UCSD-AML1 (cell line): ENCODE measurements around the gene PRDM1.
"Not testable (repeated sequence)": the region's sequence is repeated elsewhere in the genome, so short reads cannot be mapped to it uniquely, and the experiment has no call there.

Experiments used
- DNase-seq: peaks from one replicate; lab custom pipeline; 2025; ENCODE audit not compliant: unreplicated experiment; lab: John Stamatoyannopoulos, UW

PRDM1 gene

DNA sequence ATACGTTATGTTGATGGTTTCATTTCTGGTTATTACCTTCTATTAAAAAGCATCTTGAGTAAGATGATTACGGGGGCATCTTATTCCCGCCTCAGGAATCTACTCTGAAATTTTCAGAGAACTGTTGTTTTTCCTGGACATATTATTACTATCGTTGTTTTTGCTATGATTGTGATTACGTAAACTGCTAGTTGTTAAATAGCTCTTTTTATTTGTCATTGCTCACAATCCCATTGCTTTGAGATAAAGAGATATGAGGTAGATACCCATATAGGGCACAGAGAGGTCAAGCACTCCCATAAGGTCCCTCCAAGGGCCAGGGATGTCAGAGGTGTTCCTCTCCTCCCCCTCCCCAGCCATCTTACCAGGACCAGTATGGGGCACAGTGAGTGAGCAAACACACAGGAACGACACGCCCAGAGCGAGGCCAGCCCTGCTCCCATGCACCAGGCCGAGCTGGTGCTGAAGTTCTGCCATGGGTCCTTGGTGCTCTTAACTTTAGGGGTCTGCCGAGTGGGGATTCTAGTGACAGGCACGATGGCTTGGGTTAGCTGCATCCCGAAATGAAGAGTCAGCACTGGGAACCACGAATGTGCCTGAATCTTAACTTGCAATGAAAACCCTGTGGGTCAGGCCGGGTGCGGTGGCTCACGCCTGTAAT, 49.9 kb downstream of the PRDM1 start:
- no peak for DNase-seq

DNA sequence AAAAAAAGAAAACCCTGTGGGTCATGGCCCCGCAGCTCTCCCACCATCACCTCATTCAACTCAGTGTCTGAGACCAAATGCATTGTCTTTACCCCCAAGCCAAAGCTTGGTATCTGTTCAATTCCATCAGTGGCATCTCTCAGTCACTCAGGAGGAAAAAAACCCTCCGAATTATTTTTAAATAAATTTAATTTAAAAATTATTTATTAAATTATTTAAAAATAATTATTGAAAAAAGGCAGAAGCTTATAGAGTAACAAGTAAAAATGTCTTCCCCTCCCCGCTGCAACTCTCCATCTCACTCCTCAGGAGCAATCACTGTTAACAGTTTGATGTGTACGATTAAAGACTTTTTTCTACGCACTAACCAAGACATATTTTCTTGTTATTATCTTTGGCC, 50.7 kb downstream of the PRDM1 start:
- no peak for DNase-seq

DNA sequence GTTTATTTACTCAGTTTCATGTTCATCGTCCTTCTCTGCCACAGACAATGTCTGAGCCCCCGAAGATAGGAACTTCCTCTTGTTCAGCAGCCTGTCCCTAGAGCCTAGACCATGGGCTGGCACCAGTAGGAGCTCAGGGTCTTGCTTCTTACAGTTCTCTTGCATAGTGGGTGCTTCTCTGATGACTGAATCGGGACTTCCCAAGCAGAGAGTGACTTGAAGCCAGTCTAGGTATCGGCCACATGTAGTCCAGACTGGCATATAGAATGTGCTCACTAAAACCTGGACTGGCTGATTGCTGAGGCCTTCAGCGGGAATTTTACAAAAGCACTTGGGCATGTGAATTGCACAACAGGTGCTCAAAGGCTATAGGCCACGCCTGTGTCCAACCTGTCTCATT, 52.0 kb downstream of the PRDM1 start:
- DNase-seq, result no peak

DNA sequence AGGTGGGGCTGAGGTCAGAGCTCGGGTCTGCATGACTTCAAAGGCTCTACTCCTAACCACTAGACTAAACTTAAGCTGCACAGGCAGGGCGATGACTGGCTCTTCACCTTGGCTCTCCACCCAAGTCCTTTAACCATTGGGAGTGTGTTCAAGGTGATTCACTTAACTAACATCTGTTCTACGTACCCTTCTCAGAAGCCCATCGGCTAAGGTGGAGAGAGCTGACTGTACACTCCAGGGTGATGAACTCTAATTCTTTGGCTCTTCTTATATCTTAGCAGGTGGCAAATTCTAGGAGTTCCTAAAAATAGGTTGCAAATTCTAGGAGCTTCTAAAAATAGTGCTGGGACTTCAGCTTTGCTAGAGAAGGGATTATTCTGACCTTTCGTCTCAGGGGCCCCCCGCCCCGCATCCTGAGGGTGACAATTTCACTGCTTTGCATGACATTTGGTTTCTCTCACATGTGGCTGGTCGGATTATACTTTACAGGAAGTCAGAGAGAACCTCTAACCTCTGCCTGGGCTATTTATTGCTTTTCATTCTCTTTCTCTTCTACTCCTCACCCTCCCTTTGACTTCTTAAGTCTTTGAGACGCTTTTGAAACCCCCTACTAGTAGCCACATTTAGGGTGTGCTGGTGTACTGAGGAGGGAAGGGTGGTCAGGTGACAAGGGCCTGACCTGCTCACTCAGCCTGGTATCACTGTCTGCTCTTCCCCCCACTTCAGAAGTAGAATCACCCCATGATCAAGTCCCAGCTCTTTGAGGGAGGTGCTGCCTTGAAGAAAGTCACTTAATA, 55.5 kb downstream of the PRDM1 start:
- DNase-seq, result peak; percentile 17

- DNase-seq, result no peak
Observed at GRCh38 chr6:106142876-106143431, 56.8 kb downstream of the PRDM1 start.

GRCh38 chr6:106143665-106144064, 57.5 kb downstream of the PRDM1 start:
- no peak for DNase-seq

GRCh38 chr6:106145144-106145543, 59.0 kb downstream of the PRDM1 start:
- DNase-seq, result no peak

DNA sequence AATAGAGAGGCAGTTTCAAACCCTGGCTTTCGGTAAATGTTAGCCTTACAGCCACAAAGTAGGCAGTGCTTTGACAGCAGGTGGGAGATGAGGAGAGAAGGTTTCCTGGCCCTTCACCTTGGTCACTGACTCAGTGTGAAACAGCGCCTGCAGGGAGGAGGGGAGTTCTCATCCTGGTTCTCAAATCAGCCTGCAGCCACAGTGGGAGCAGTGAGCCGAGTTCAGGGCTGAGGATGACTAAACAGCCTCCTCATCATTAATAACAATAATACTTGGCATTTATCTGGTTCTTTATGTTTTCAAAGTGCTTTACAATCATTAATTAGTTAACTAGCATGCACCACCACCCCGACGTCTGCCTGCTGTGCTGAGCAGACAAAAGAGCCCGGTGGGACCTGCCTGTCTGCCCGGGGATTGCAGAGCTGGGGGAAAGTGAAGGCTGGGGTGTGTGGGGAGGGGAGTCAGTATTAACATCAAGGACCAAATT, 59.6 kb downstream of the PRDM1 start:
- DNase-seq, result no peak

GRCh38 chr6:106146852-106147351, 60.8 kb downstream of the PRDM1 start:
- DNase-seq, result no peak

GRCh38 chr6:106147476-106147875, 61.3 kb downstream of the PRDM1 start:
- DNase-seq, result no peak

DNA sequence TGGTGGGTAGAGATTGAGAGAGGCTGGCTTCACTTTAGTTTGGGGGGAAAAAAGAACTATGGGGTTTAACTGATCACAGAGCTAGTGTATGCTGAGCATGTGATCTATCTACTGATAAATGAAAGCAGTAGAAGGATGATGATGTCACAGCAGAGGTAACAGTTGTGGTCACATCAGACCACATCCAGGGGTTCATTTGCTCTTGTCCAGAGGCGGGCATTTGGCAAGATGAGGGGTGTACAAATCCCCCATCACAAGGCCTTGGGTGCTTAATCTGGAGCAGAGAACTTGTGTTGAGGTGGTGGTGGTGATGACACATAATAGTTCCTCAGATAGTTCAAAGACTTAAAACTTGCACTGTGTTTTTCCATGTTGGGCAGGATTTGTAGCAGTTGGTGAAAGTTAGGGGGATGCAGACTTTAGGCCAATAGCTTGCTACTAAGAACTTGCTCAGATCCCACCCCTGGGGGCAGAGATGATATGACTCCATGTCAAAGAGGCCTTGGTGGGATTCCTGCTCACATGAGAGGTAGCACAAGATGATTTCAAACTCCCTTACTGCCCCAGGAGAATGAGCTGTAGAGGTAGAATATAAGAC, 63.4 kb downstream of the PRDM1 start:
- no peak for DNase-seq

DNA sequence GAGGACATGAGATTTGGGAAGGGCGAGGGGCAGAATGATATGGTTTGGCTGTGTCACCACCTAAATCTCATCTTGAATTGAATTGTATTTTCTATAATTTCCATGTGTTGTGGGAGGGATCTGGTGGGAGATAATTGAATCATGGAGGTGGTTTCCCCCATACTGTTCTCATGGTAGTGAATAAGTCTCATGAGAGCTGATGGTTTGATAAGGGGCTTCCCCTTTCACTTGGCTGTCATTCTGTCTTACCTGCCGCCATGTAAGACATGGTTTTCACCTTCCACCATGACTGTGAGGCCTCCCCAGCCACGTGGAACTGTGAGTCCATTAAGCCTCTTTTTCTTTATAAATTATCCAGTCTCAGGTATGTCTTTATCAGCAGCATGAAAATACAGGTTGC, 66.3 kb downstream of the PRDM1 start:
- not testable (repeated sequence) for DNase-seq

GRCh38 chr6:106152952-106153351, 66.8 kb downstream of the PRDM1 start:
- DNase-seq, result no peak

DNA sequence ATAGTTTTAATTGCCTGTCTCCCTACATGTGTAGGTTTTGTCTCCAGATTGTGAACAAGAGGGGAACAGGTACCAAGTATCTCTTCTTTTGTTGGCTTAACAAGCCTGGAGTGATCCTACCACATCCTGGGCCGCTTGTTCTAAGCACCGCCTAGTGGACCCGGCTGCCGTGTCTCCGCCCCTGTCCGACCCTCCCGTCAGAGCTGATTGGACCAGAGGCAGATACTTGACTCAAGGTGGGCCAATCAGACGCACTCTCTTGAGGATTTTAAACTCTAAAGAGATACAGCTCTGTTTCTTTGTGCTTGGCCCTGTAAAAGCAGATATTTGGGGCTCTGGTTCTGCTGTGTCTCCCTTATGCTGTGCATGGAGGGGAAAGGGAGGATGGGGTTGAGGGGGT, 68.2 kb downstream of the PRDM1 start:
- no peak for DNase-seq

DNA sequence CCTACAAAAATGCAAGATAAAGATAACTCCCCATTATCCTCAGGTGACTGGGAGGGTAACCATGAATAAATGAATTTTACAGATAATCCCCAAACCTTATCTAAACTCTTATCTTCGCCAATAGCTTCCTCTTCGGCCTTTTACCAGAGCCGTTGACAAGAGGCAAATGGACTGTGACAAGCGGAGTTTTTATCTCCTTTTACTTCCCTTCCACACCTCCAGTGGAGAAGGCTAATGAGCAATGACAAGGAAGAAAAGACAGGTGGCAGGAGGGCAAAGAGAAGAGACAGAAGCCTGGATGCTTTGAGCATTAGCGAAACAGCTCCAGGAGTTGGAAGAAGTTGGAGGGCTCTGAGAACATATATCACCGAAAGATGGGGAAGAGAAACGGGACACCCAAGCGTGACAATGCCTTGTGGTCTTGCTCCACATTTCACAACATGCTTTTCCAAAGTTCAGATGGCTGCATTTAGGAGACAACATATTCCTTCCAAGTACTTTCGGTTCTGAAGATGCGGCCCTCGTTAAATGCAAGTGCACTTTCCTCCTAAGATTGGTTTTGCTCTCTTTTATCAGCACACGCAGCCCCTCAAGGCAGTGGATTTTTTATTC, 69.2 kb downstream of the PRDM1 start:
- no peak for DNase-seq

GRCh38 chr6:106156413-106156812, 70.3 kb downstream of the PRDM1 start:
- no peak for DNase-seq

GRCh38 chr6:106156863-106157262, 70.7 kb downstream of the PRDM1 start:
- DNase-seq, result no peak

DNA sequence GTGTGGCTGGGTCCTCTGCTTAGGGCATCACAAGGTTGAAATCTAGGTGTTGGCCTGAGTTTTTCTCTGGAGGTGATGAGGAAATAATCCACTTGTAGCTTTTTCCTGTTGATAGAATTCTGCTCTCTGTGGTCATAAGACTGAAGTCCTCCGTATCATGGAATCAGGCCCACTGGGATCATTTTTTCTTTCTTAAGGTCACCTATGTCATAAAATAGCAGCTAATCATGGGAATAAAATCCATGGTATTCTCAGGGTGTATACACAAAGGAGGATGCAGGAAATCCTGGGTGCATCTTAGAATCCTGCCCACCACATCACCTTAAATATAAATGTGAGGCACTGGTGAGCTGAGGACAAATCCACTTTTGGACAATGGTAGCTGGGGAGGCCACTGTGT, 72.7 kb downstream of the PRDM1 start:
- DNase-seq, result no peak
